Cardiac fibroblast (primary cell): Measurements from ENCODE around the gene ZNF91.
"Not testable (repeated sequence)": the region's sequence is repeated elsewhere in the genome, so short reads cannot be mapped to it uniquely, and the experiment has no call there.

Experiments used
- DNase-seq, 2 donors: peaks; one replicate each; pipeline versions ENCODE4 v3.0.0 to v3.0.0-alpha.2; 2010; ENCODE audit warnings: low read depth in 2 of 2
- H3K4me3 ChIP-seq, 2 donors: replicated peaks in 1 of 2; 1 replicate in 1 of 2; 2 replicates in 1 of 2; pipeline ENCODE4 v1.5.1; 2011; ENCODE audit warnings: low read depth in 2 of 2, low read length in 2 of 2, mild to moderate bottlenecking in 2 of 2, moderate library complexity in 1 of 2
- CTCF ChIP-seq: IDR thresholded peaks from one replicate; pipeline ENCODE4 v1.5.1; 2011; ENCODE audit warnings: low read depth, mild to moderate bottlenecking, low read length, inconsistent platforms

The ZNF91 gene

DNA sequence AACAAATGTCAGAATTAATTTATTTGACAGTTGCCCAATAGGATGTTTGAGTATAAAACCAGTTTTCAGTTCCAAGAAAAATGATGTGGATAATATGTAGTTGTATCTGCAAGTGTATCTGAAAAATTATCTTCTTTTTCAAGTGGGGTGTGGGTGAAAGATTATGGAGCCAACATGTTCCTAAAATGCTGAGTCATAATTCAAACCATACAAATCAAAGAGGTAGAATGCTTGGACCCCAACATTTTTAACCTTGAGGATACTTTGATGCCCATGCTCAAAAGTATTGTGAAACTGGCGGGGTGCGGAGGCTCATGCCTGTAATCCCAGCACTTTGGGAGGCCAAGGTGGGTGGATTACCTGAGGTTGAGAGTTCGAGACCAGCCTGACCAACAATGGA is 91.0 kb downstream of the ZNF91 start:
- H3K4me3 ChIP-seq: no peak overlapping the region
- no peak for TF ChIP-seq CTCF
- DNase-seq: no peak

DNA sequence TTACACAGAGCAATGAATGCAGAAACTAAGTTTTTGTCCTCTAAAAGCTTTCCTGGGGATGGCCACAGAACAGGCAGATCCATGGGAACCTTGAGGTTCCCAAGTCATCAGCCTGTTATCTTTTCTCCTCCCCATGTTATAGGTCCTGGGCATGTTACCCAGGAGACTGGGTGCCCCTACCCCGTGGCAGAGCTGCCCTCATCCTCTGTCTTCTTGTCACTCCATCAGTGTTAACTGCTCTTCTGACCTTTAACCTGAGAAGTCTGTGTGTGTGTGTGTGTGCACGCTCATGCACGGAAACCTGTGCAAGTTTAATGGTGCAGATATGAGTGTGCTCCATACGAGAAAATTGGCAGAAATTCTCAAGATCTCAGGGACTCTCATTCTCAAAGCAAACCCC is 101.1 kb downstream of the ZNF91 start:
- TF ChIP-seq CTCF: no peak
- no peak for DNase-seq
- H3K4me3 ChIP-seq: no peak overlapping the region

- H3K4me3 ChIP-seq: not testable (repeated sequence)
Measured at GRCh38 chr19:23289966-23290365, 105.3 kb downstream of the ZNF91 start.

More at GRCh38 chr19:23289966-23290365, 105.3 kb downstream of the ZNF91 start:
- DNase-seq: not testable (repeated sequence)
